ENCODE data around the gene ZNF577.

The ZNF577 gene

DNA sequence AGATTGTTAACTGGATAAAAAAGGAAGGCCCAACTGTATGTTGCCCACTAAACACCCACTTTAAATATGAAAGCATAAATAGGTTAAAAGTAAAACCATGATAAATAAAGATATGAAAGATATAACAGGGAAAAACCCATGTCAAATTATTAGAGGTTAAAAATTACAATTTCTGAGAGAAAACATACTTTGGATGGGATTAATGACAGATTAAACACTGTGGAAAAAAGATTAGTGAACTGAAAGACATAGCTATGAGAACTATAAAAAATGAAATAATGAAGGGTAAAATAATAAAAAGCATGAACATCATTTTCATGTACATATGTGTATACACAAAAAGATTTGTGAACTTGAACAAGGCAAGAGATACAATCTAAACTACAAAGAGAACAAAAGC lies 2.2 kb upstream of the ZNF577 start:
- Histone ChIP-seq H3K4me2 (ENCODE audit: low read depth, low read length, poor library complexity, severe bottlenecking) (no peak overlapping the region), H3K4me1 (ENCODE audit: insufficient read depth, low read length, poor library complexity, severe bottlenecking) (no peaks in the 10 kb centered on the region), H3K9ac (ENCODE audit: low read depth, low read length, poor library complexity, severe bottlenecking) (no peak overlapping the region), H3K4me3 (ENCODE audit: low read length, poor library complexity, severe bottlenecking) (no peak overlapping the region), H4K20me1 (ENCODE audit: insufficient read depth, low read length, poor library complexity, severe bottlenecking) (no peaks in the 10 kb centered on the region), H3K9me2 (replicated peaks; ENCODE audit: low read depth, low read length) (no peaks in the 10 kb centered on the region), H3K79me2 (ENCODE audit: insufficient read depth, low read length) (no peaks in the 10 kb centered on the region), H3K9me3 (ENCODE audit: insufficient read depth, low read depth, low read length) (peaks cover 55% of the 10 kb centered on the region; the same call in 1 of the 2 replicates), H2AFZ (ENCODE audit: low read length) (no peak overlapping the region), H3K36me3 (ENCODE audit: insufficient read depth, low read length) (peaks cover 75% of the 10 kb centered on the region), H3K27me3 (ENCODE audit: insufficient read depth, low read length, poor library complexity, severe bottlenecking) (peaks cover 4% of the 10 kb centered on the region), H3F3A (ENCODE audit: low read depth) (no peaks in the 10 kb centered on the region)
- no peak for TF ChIP-seq EZH2phosphoT487 (IDR thresholded peaks at IDR 0.05; ENCODE audit: borderline replicate concordance)
- TF ChIP-seq, protein P1, sequence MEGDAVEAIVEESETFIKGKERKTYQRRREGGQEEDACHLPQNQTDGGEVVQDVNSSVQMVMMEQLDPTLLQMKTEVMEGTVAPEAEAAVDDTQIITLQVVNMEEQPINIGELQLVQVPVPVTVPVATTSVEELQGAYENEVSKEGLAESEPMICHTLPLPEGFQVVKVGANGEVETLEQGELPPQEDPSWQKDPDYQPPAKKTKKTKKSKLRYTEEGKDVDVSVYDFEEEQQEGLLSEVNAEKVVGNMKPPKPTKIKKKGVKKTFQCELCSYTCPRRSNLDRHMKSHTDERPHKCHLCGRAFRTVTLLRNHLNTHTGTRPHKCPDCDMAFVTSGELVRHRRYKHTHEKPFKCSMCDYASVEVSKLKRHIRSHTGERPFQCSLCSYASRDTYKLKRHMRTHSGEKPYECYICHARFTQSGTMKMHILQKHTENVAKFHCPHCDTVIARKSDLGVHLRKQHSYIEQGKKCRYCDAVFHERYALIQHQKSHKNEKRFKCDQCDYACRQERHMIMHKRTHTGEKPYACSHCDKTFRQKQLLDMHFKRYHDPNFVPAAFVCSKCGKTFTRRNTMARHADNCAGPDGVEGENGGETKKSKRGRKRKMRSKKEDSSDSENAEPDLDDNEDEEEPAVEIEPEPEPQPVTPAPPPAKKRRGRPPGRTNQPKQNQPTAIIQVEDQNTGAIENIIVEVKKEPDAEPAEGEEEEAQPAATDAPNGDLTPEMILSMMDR (conservative IDR thresholded peaks at IDR 0.05; ENCODE audit: low read length) = no peak

DNA sequence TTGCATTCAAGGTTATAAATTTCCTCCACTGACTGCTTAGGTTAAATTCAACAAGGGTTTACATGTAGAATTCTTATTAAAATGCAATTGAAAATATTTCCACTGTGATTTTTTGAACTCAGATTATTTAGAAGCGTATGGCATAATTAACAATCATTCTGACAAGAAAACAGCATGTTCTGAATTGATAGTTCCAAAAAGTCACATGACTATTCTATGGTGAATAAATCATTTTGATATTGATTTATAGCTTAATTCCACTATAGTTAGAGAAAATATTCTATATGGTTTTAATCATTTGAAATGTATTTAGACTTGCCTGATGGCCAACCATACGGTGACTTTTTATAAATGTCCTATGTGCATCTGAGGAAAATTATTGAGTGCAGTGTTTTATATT lies 3.0 kb downstream of the ZNF577 start:
- Histone ChIP-seq H3K36me3 (ENCODE audit: insufficient read depth, low read length) (peaks cover 30% of the 10 kb centered on the region), H4K20me1 (ENCODE audit: insufficient read depth, low read length, poor library complexity, severe bottlenecking) (no peaks in the 10 kb centered on the region), H3K27me3 (ENCODE audit: insufficient read depth, low read length, poor library complexity, severe bottlenecking) (no peaks in the 10 kb centered on the region), H2AFZ (ENCODE audit: low read length) (no peak overlapping the region), H3K9me2 (replicated peaks; ENCODE audit: low read depth, low read length) (no peaks in the 10 kb centered on the region), H3K9me3 (ENCODE audit: insufficient read depth, low read depth, low read length) (peaks cover 19% of the 10 kb centered on the region; the same call in 1 of the 2 replicates), H3K4me2 (ENCODE audit: low read depth, low read length, poor library complexity, severe bottlenecking) (no peak overlapping the region), H3K9ac (ENCODE audit: low read depth, low read length, poor library complexity, severe bottlenecking) (no peak overlapping the region), H3K4me1 (ENCODE audit: insufficient read depth, low read length, poor library complexity, severe bottlenecking) (no peaks in the 10 kb centered on the region), H3F3A (ENCODE audit: low read depth) (no peaks in the 10 kb centered on the region), H3K4me3 (ENCODE audit: low read length, poor library complexity, severe bottlenecking) (no peak overlapping the region), H3K79me2 (ENCODE audit: insufficient read depth, low read length) (no peaks in the 10 kb centered on the region)
- TF ChIP-seq, protein P1 (conservative IDR thresholded peaks at IDR 0.05; ENCODE audit: low read length) = no peak
- TF ChIP-seq EZH2phosphoT487 (IDR thresholded peaks at IDR 0.05; ENCODE audit: borderline replicate concordance) = no peak

DNA sequence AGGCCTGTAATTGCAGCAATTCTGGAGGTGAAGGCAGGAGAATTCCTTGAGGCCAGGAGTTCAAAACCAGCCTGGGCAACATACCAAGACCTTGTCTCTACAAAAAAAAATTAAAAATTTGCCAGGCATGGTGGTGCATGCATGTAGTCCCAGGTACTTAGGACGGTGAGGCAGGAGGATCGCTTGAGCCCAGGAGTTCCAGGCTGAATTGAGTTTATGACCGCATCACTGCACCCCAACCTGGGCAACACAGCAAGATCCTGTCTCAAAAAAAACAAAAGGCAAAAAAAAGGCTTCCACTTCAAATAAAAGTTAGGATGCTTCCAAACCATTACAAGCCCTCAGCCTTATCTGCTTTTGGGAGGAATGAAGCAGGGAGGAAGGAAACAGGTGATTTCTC lies 5.2 kb downstream of the ZNF577 start:
- Histone ChIP-seq H3K9ac (ENCODE audit: low read depth, low read length, poor library complexity, severe bottlenecking) (no peak overlapping the region), H3K9me2 (replicated peaks; ENCODE audit: low read depth, low read length) (no peaks in the 10 kb centered on the region), H3K36me3 (ENCODE audit: insufficient read depth, low read length) (peaks cover 32% of the 10 kb centered on the region), H3K4me2 (ENCODE audit: low read depth, low read length, poor library complexity, severe bottlenecking) (no peak overlapping the region), H3F3A (ENCODE audit: low read depth) (no peaks in the 10 kb centered on the region), H3K4me1 (ENCODE audit: insufficient read depth, low read length, poor library complexity, severe bottlenecking) (no peaks in the 10 kb centered on the region), H4K20me1 (ENCODE audit: insufficient read depth, low read length, poor library complexity, severe bottlenecking) (no peaks in the 10 kb centered on the region), H2AFZ (ENCODE audit: low read length) (no peak overlapping the region), H3K27me3 (ENCODE audit: insufficient read depth, low read length, poor library complexity, severe bottlenecking) (no peaks in the 10 kb centered on the region), H3K9me3 (ENCODE audit: insufficient read depth, low read depth, low read length) (peaks cover 14% of the 10 kb centered on the region; the same call in 1 of the 2 replicates), H3K4me3 (ENCODE audit: low read length, poor library complexity, severe bottlenecking) (no peak overlapping the region), H3K79me2 (ENCODE audit: insufficient read depth, low read length) (no peaks in the 10 kb centered on the region)
- TF ChIP-seq EZH2phosphoT487 (IDR thresholded peaks at IDR 0.05; ENCODE audit: borderline replicate concordance) = no peak
- TF ChIP-seq, protein P1 (conservative IDR thresholded peaks at IDR 0.05; ENCODE audit: low read length) = no peak
